Activated CD8-positive, alpha-beta memory T cell treated with anti-CD3 and anti-CD28 coated beads for 24 hours (primary cell): ENCODE data around the gene SAMD5.
A peak's percentile ranks its signal among the peaks of the same experiment; 100 is the strongest.

Experiments used
- DNase-seq: peaks from one replicate; pipeline ENCODE4 v3.0.0-alpha.2; 2020

SAMD5 gene

DNA sequence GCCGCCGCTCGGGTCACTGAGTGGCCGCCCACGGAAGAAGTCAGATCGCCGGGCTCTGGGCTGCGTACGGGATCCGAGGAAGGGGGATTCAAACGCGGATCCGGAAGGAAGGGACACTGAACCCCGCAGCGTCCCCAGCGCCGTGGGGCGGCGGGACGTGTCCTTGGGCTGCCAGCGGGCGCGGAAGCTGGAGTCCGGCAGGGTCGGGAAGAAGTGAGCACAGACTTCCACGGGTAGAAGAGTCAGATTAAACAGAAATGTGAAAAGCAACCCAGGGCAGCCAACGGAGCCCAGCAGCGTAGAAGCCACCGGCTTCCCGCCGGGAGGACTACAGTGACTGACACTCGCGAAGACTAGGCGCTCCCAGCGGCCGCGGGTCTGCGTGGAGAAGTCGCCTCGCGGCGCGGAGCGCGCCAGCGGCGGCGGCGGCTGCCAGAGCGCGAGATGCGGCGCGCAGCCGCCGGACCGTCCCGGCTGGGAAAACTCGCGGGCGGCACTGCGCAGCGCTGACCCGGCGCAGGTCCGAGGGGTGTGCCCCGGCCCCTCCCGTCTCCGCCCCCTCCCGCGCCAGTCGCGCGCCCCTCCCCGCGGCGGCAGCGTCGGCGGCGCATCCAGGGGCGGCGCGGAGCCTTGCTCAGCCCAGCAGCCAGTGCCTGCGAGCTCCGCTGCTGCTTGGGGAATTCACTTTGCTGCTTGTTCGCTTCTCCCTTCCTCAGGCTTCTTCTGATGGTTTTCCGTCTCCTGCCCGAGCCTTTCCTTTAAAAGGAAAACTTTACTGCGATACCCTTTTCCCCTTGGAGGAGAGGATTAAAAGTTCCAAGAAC lies at the start of gene SAMD5:
Gene SAMD5 (plus strand): TSS at position 649 of the 824 bp plus-strand sequence. CDS start 239 bp downstream, outside the sequence.
- peak; percentile 65 for DNase-seq

DNA sequence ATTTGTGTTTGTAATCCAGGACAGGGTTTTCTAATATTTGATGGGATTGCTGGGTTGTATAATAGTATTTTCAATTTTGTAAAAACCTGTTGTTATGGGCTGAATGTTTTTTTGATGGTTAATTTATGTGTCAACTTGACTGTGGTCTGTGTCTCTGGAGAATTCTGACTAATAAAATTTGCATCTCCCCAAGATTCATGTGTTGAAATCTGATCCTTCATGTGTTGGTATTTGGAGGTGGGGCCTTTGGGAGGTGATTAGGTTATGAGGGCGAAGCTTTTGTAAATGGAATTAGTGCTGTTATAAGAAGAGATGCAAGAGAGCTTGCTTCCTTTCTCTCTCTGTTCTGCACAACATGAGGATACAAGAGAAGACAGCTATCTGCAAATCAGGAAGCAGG lies 48.7 kb upstream of the SAMD5 start:
- DNase-seq: no peak

- DNase-seq: no peak
Measured at GRCh38 chr6:147463651-147464050, 44.8 kb upstream of the SAMD5 start.

DNA sequence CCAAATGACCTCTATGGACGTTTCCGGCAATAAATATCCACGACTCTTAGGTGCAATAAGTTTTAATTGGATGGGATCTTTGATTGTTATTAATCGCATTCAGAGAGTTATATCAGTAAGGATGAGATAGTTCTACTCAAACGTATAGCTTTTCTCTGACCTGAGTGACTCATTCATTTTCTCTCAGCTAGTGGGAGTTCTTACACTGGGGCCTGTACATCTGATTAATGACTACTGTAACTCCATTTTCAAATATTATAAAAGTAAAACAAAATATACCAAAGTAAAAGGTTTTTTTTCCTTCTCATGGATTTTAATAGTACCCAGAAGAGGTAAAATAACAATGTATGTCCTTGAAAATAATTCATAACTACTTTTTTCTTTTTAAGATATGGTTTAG lies 41.1 kb upstream of the SAMD5 start:
- DNase-seq: no peak

DNA sequence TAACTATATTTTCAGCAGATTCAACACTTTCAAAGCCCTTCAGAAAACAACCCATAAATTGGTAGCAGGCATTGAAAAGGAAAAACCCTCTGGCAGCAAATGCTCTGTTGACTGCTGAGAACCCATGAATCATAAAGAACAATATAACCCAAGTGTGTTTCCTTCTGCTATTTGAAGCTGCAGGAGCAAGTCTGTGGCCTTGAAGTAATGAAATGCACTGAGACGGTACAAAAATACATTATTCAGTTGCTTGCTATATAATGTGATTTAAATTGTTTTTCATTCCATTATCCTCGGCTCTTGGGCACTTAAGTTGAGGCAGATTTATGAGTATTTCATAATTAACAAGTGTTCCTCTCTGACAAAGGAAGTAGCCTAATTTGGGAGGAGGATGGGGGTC lies 40.6 kb upstream of the SAMD5 start:
- no peak for DNase-seq

GRCh38 chr6:147468634-147469033 lies 39.9 kb upstream of the SAMD5 start:
- no peak for DNase-seq

DNA sequence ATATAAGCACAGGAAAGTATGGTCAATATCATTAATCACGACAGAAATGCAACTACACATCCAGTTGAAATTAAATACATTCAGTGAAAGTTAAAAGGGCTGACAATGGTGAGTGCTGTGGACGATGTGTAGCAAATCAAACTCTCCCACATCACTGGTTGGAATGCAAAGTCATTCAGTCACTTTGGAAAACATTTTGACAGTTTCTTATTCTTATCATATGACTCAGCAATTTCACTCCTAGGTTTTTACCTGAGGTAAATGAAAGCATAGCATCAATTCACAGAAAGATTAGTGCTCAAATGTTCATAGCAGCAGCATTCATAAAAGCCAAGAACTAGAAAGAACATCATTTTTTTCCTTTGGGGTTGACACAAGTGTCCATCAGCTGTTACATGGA lies 28.6 kb upstream of the SAMD5 start:
- DNase-seq: no peak

DNA sequence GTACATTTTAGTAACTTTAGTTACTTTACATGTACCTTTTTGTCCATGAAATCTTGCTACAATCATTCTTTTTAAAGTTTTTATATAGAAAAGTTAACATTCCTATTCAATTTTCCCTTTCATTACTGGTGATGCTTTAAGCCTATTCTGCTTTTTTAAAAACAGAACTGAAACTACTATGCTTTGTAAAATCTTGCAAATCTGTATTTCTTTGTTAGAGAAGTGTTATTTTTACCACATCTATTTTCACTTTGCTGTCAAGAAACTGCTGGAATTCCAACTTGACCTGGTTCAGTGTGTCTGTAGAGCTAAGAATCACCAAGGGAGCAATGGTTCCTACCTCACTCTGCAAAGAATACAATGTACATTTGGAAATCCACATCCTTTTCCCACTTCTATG lies 21.8 kb upstream of the SAMD5 start:
- no peak for DNase-seq

DNA sequence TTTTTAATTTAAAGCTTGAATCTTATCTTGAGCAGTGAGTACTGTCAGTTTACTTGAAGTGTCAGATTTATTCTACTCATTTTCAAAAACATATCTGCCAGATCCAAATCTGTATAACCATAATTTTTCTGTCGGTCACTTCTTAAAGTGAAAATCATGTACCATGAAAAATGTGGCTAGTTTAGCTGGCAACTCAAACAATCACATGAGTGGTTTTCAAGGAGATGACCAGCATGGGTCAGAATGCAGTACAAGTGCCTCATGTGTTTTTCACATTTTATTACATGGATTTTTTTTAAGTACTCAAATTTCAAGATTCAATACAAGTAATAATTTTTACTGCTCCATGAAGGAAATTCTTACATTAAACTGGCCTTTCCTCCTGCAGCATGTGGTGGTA lies 11.0 kb upstream of the SAMD5 start:
- no peak for DNase-seq

GRCh38 chr6:147503587-147503986 lies 4.9 kb upstream of the SAMD5 start:
- DNase-seq: no peak

DNA sequence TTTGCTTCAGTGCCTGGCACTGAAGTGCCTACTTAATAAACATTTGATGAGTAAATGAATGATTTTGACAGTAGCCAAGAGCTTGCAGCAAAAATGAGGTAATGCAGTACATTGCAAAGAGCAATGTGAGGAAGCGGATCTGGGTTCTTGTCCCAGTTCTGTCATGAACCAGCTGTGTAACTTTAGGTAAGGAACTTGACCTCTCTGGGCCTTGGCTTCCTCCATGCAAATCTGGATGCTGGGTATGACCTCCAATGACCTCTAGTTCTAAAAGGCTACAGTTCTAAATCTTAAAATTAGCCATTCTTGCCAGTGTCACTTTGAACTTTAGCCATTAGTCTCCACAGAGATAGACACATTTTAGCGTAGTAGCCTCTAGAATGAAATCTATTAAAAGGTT lies 3.6 kb upstream of the SAMD5 start:
- DNase-seq: no peak

GRCh38 chr6:147506704-147507114 lies 1.8 kb upstream of the SAMD5 start:
- DNase-seq: peak; percentile 78

GRCh38 chr6:147507162-147508041 lies 1.1 kb upstream of the SAMD5 start:
- DNase-seq: peak; percentile 60

GRCh38 chr6:147508866-147509608 lies 547 bp downstream of the SAMD5 start:
- DNase-seq: no peak

GRCh38 chr6:147509891-147510290 lies 1.4 kb downstream of the SAMD5 start:
- DNase-seq: no peak

DNA sequence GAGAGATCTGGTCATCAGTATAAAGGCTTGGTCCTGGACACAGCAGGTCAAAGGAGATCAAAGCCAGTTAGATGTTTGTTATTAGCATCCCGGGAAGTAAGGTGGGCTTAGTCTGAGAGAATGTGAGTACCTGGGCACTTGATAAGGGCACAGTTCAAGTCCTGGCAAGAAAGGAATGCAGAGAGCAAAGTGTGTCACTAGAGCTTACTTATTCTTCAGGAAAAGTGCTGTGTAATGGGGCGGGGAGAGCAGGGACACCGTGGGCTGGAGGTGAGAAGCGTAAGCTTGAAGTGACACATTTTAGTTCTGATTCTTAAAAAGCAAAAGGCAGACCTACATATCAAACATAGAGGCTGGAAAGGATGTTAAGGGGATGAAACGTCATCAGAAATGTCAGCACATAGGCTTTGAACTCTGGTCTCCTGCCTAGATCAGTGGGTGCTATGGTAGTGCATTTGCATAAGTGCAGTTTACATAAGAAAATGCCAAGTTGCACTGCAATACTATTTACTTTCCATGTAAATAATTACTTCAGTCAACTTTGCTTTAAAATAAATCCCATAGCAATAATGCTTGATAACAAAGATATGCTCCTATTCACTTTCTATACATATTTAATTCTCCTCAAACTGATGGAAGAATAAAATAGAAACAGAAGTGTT lies 2.6 kb downstream of the SAMD5 start:
- DNase-seq: no peak

DNA sequence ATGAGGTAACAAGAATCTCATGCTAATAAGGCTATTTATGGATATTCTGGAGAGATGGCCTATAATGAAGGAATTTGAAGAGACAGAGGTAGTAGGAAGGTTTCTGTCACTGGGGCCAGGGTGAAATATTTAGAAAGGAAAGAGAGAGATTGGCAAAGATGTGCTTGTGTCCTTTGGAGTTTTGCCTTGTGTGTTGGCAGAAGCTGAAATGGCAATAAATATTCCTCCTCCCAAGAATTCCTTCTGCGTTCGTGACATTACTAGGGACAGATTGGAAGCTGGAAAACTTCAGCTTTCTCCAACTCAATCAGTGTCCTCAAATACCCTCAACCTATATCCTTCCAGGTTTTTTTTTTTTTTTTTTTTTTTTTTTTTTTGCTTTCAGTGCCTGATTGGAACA lies 6.3 kb downstream of the SAMD5 start:
- DNase-seq: no peak

GRCh38 chr6:147515327-147515726 lies 6.8 kb downstream of the SAMD5 start:
- no peak for DNase-seq

DNA sequence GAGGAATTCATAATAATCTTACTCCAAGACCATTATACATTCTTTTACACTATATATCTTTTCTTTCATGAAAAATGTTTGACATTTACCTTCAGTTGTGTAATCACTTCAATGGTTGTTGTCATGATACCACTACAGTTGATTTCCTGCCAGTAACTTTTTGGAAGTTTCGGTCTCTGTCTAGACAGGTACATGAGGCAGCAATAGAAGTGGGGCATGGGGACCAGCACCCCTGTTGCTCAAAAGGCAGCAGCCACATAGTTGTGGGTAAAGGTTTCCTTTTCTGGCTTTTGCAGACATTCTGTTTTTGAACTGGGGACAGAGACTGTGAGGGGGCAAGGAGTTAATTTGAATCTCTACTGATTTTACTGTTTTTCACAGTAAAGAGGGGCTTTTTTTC lies 14.1 kb downstream of the SAMD5 start:
- no peak for DNase-seq

GRCh38 chr6:147525519-147526209 lies 17.2 kb downstream of the SAMD5 start:
- DNase-seq: no peak

DNA sequence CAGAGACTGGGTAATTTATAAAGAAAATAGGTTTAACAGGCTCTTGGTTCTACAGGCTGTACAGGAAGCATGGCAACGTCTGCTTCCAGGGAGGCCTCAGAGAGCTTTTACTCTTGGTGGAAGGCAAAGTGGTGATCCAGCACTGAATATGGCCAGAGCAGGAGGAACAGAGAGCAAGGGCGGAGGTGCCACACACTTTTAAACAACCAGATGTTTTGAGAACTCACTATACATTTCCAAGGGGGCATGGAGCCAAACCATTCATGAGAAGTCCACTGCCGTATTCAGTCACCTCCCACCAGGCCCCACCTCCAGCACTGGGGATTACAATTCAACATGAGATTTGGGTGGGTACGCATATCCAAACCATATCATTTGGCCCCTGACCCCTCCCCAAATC lies 18.7 kb downstream of the SAMD5 start:
- DNase-seq: no peak

DNA sequence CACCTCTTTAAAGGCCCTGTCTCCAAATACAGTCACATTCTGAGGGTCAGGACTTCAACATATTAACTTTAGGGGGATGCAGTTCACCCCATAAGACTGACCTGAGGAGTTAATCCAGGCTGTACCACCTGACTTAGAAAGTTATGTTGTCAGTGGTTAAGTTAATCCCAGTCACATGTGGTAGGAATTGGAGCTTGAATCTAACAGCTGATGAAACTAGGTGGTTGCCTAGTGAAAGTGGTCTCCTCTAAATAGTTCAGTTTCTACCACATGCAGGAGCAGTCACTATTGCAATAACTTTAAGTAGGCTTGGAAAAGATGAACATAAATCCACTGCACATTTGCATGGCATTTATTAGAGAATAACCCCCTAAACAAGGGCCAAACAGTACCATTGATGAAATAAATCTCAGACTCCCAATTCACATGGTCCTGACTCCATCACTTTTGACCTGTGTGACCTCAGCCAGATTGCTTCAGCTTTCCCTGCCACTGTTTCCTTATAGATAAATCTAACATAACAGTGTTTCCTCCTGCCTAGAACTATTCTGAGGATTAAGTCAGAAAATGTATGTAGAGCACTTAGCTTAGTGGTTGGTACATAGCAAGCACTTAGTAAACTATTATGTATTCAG lies 20.1 kb downstream of the SAMD5 start:
- DNase-seq: no peak
